Stimulated activated CD4-positive, alpha-beta T cell treated with anti-CD3 and anti-CD28 coated beads, Interleukin-15, amount 100 ng/mL, for 48 hours (primary cell): ENCODE results near the gene CCDC12.

Source experiments
- DNase-seq, 2 donors: peaks; one replicate each; pipeline ENCODE4 v3.0.0-alpha.2; 2020; ENCODE audit warnings: low read depth in 2 of 2

The CCDC12 gene

GRCh38 chr3:46996689-46997452, 20.3 kb upstream of the CCDC12 start:
- no peak for DNase-seq

DNA sequence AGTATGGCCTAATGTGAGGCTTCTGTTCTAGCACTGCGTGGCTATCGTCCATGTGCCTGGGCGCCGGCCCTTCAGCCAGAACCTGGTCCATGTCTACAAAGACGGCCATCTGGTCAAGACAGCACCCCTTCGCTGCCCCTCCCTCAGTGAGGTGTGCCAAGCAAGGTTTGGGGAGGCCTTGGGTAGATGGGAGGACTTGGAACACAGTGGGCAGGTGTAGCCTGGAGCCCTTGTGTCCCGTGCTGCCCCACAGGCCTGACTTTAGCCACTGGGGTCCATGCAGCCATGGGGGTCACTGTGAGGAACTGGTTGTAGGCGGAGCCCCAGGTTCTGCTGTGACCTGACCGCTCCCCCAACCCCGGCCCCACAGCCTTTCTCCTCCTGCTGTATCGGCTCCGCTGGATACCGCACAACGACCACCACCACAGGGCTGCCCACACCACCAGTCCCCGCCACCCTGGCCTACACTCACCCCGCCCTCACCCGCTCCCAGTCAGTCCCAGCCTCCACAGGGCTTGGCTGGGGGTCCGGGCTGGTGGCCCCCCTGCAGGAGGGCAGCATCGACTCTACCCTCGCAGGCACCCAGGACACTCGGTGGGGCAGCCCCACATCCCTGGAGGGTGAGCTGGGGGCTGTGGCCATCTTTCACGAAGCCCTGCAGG, 19.5 kb upstream of the CCDC12 start:
- no peak for DNase-seq

GRCh38 chr3:46994801-46995731, 18.5 kb upstream of the CCDC12 start:
- no peak for DNase-seq

DNA sequence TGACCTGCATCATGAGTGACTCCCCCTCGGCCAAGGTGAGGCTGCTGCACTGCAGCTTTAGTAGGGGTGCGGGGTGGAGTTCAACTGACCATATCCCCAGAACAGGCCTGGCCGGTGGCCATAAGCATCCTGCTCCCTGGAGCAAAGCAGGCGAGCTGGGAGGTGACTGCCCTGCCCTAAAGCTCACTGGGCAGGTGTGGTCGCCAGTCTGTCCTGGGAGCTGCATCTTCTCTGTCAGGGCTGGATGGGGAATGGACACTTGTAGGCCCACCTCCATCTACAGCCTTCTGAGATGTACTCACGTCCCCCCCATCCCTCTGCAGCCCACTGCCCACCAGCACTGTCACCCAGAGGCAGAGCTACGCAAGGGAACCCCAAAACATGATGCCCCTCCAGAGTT, 17.4 kb upstream of the CCDC12 start:
- no peak for DNase-seq

DNA sequence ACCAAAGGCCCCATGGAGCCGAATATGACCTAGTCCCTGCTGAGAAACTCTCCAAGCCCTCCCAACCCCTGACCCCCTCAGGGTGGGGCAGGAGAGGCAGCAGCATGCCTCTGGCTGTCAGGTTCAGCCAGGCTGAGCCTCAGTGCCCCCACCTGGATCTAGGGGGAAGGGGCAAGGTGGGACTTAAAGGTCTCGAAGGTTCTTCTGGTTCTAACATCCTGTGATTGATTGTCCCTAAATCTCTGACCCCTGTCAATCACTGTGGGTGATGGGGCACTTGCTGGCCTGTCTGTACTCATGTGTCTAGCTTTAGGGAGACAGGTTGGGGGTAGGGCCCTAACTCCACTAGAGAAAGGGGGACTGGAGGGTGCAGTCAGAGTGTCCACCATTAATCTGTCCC, 16.7 kb upstream of the CCDC12 start:
- DNase-seq, result no peak

DNA sequence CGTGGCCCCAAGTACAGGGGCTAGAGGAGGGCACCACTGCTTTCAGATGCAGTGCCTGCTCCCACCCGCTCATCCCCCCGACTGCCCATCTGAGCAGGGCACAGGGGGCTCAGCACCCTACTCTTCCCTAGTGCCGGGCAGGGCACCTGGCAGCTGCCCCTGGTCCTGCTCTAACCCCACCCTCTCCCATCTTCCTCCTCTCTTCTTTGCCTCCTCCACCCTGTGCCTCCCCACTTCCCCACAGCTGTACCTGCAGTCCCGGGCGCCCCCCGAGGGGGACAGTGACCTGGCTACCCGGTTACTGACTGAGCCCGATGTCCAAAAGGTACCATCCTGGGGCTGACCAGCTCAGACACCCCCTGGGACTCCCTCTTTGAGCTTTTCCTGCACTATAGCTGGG, 15.7 kb upstream of the CCDC12 start:
- no peak for DNase-seq

- DNase-seq, result no peak
Observed at GRCh38 chr3:46991406-46992165, 15.0 kb upstream of the CCDC12 start.

GRCh38 chr3:46990573-46991374, 14.2 kb upstream of the CCDC12 start:
- no peak for DNase-seq

- DNase-seq, result no peak
Observed at GRCh38 chr3:46989146-46989810, 12.7 kb upstream of the CCDC12 start.

DNA sequence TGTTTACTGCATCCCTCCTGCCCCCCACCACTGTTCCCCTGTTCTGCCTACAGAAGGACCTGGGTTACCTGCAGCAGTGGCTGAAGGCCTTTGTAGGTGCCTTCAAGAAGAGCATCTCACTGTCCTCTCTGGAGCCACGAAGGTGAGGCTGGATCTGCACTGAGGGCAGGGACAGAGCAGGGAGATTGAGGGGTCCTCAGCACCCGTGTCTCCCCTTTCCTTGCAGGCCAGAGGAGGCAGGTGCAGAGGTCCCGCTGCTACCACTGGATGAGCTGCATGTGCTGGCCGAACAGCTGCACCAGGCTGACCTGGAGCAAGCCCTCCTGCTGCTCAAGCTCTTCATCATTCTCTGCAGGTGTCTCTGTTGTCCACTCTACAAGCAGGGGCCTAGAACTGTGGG, 12.1 kb upstream of the CCDC12 start:
- DNase-seq, result no peak

GRCh38 chr3:46987743-46988401, 11.3 kb upstream of the CCDC12 start:
- DNase-seq, result peak; percentile 75 to 86

DNA sequence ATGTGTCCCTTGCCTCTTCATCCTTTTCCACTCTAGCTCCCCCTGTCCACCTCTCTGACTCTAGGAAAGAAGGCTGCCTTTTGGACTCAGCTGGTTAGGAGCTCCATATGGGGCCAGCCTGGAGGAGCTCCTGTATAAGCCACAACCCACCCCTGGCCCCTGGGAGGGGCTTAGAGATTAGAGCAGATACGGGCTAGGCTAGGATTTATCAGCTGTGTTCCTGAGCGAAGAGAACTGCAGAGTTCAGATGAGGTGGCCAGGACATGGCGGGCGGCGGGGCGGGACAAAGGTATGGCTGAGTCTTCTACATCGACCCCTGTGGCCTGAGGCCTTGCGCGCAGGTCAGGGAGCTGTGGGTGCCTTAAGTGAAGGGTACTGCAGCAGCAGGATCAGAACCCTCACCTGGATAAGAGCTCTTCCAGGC, 10.8 kb upstream of the CCDC12 start:
- no peak for DNase-seq

DNA sequence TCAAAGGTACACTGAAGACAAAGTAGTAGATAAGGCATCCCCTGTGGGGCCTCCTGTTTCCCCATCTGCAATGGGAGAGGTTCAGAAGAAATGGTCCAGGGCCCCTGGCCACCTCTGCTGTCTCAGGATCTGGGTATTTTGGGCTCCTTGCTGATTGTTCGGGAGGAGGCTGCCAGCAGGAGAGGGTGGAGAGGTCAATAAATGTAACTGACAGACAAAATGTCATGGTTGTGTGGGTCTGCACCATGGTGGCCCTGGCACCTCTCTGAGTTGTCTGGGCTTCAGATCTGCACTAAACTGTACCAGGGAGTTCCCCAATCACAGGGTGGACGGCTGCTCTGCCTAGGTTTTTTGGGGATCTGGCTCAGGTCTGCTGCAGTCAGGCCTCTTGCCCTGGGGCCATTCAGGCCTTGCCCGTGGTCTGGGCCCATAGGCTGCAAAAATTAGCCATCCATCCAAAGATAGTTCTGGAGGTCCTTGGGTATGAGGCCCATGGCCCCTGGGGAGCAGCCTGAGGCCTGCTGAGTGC, 10.3 kb upstream of the CCDC12 start:
- no peak for DNase-seq

- no peak for DNase-seq
Observed at GRCh38 chr3:46986055-46986730, 9.6 kb upstream of the CCDC12 start.

DNA sequence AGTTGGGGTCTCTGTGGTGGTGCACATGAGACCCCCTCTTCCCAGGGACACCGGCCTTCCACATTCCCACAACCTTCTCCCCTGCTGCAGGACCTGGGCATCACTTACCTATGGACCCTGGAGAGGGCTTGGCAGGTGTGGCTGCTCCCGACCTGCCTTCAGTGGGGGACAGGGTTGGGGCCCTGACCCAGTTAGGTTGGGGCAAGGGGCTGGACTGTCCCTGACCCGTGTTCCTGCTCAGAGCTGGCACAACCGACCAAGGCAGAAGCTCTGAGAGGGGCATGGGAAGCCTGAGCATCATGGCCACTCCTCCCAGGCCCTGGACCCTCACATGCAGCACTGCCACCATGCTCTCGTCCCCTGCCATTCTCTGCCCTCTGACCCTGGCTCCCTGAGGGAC, 9.0 kb upstream of the CCDC12 start:
- no peak for DNase-seq

GRCh38 chr3:46984591-46985459, 8.3 kb upstream of the CCDC12 start:
- no peak for DNase-seq

DNA sequence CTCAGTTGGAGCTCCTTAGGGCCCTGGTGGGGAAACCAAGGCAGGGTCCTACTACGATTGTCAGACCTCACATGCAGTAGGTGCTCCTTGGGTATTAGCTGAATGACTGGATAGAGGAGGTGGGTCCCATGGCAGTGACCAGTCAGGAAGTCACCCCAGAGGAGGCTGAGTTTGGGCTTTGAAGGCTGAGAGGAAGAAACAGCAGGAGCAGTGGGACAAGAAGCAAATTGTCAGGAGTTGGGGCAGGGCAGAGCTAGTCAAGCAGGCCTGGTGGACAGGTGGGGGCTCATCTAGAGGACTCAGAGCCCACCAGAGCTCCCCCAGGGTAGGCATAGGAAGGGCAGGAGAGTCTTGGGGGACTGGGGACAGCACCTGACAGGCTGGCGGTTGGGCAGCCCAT, 6.0 kb upstream of the CCDC12 start:
- DNase-seq, result no peak

DNA sequence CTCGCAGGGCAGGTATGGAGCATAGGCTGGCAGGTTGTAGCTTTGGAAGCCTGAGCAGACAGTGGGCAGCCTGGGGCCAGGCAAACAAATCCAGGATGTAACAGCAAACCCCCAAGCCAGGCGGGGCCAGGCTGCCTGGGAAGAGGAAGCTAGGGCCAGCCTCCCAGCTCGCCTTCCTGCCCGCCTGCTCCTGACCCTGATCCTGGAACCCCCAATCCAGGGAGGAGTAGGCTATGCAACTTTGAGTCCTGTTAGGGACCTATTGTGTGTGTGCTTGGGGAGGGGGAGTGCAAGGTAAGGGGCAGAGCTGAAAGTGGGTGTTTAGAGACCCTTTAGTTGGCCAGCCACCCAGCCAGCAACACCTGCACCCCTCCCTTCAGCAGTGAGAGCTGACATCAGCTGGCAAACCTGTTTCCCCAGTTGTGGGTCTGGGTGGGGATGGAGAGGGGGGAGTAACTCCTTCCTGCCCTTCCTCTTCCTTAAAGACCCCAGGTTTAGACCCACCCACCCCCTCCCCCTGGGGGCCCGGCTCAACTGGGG, 5.5 kb upstream of the CCDC12 start:
- DNase-seq, result no peak
